ENCODE data around the gene THRB. TPM values are rescaled to one million over a fixed set of nuclear protein-coding genes. Genes with fewer than 3 reads are reported as not detected.

Gene THRB
- total RNA-seq, 1 donor from 2014 or later, result 22.8 TPM

- no peaks in the 10 kb centered on the region for H3K9me3 ChIP-seq
- peaks cover 17% of the 10 kb centered on the region for H3K4me1 ChIP-seq
- intact Hi-C loops (cut with DNase I), result no loop called here
- no peaks in the 10 kb centered on the region for H3K27me3 ChIP-seq
- H3K4me3 ChIP-seq, result no peak overlapping the region
- no peak for DNase-seq (ENCODE audit: extremely low spot score in 2 of 2)
- H3K36me3 ChIP-seq, result peaks cover 0 to 8% of the 10 kb centered on the region in 2 donors
- peak overlapping the region; percentile 56 for H3K27ac ChIP-seq
- TF ChIP-seq POLR2A (IDR thresholded peaks at IDR 0.05) (no peak), POLR2AphosphoS5 (IDR thresholded peaks at IDR 0.05; ENCODE audit: insufficient read depth in 1 of 2, low read depth in 1 of 2) (no peak), CTCF (IDR thresholded peaks at IDR 0.05) (no peak)
These were observed 348.4 kb downstream of the THRB start for GRCh38 chr3:24145981-24146822.

DNA sequence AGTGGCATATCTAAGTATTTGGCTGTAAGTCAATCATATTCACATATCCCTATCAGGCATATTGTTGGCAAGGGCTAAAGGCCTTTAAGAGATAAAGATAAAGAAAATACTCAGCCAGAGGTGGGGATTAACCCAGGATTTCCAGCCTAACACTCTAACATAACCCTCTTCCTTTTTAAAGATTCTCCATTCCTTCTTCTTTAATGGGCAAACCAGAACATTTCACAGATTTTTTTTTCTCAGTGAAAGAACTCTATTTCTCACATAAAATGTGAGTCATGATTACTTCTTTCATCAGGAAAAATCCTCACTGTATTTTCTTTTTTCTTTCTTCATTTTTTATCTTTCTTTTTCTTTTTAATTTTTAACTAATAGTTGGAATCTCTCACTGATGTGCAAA lies 349.2 kb downstream of the THRB start:
- no peak overlapping the region for H3K4me3 ChIP-seq
- H3K36me3 ChIP-seq, result peaks cover 0 to 8% of the 10 kb centered on the region in 2 donors
- no peaks in the 10 kb centered on the region for H3K9me3 ChIP-seq
- no peak overlapping the region for H3K27ac ChIP-seq
- peaks cover 17% of the 10 kb centered on the region for H3K4me1 ChIP-seq
- intact Hi-C loops (cut with DNase I), result no loop called here
- no peak for DNase-seq (ENCODE audit: extremely low spot score in 2 of 2)
- H3K27me3 ChIP-seq, result no peaks in the 10 kb centered on the region
- TF ChIP-seq POLR2AphosphoS5 (IDR thresholded peaks at IDR 0.05; ENCODE audit: insufficient read depth in 1 of 2, low read depth in 1 of 2), result no peak
- TF ChIP-seq CTCF (IDR thresholded peaks at IDR 0.05), result no peak

DNA sequence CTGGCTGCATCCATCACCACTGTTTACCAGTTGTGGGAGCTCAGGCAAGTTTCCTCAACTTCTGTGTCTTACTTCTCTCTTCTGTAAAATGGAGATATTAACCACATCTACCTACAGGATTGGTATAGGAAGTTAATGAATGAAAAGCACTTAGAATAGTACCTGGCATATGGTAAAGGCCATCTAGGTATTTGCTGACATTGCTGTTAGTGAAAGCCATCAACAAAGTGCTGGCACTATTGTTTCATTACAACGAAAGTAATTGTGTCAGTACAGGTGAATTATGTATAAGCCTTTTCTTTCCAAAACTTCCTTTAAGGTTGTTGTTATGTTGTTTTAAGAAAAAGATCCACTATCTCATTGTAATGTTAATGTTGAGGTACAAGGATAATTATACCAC lies 352.5 kb downstream of the THRB start:
- TF ChIP-seq CTCF (IDR thresholded peaks at IDR 0.05), result no peak
- TF ChIP-seq POLR2A (IDR thresholded peaks at IDR 0.05), result no peak
- TF ChIP-seq POLR2AphosphoS5 (IDR thresholded peaks at IDR 0.05; ENCODE audit: insufficient read depth in 1 of 2, low read depth in 1 of 2), result no peak
- H3K9me3 ChIP-seq, result no peaks in the 10 kb centered on the region
- no peak for DNase-seq (ENCODE audit: extremely low spot score in 2 of 2)
- H3K27me3 ChIP-seq, result no peaks in the 10 kb centered on the region
- peaks cover 41% of the 10 kb centered on the region for H3K4me1 ChIP-seq
- intact Hi-C loops (cut with DNase I), result no loop called here
- peaks cover 0 to 8% of the 10 kb centered on the region in 2 donors for H3K36me3 ChIP-seq
- no peak overlapping the region for H3K4me3 ChIP-seq
- H3K27ac ChIP-seq, result no peak overlapping the region

DNA sequence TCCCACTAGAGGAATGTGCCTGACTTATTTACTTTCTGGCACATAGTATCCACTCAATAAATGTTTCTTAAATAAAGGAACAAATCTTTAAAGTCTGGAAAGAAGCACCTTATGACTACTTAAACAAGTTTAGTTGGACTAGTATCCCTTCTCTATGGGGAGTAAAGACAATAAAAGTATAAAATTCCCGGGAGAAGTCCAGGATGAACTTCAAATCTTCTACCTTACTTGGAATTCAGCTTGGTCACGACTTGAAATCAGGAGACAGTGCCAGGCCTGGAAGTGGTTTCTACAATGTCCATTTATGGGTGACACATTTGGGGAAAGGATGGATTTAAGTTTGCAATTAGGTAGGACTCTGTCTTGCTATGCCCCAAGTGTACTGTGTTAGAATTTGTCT lies 353.1 kb downstream of the THRB start:
- TF ChIP-seq POLR2A (IDR thresholded peaks at IDR 0.05), result no peak
- no peak for TF ChIP-seq POLR2AphosphoS5 (IDR thresholded peaks at IDR 0.05; ENCODE audit: insufficient read depth in 1 of 2, low read depth in 1 of 2)
- no peak for TF ChIP-seq CTCF (IDR thresholded peaks at IDR 0.05)
- intact Hi-C loops (cut with DNase I), result no loop called here
- no peak for DNase-seq (ENCODE audit: extremely low spot score in 2 of 2)
- Histone ChIP-seq H3K4me3 (no peak overlapping the region), H3K9me3 (no peaks in the 10 kb centered on the region), H3K27me3 (no peaks in the 10 kb centered on the region), H3K4me1 (peaks cover 39% of the 10 kb centered on the region), H3K36me3 (peaks cover 0 to 8% of the 10 kb centered on the region in 2 donors), H3K27ac (no peak overlapping the region)

Measured in vagina (tissue), 2 donors.